HG03442 (cell line): Measurements from ENCODE around the gene ZNF600.
A peak's percentile ranks its signal among the peaks of the same experiment; 100 is the strongest.
"Not testable (repeated sequence)": the region's sequence is repeated elsewhere in the genome, so short reads cannot be mapped to it uniquely, and the experiment has no call there.

ENCODE experiments used
- ATAC-seq: cut with Tn5 transposase; IDR thresholded peaks from one replicate; pipeline ENCODE4 v1.9.1; 2021; ENCODE audit warnings: mild to moderate bottlenecking, moderate library complexity; ENCODE audit not compliant: unreplicated experiment

The ZNF600 gene

DNA sequence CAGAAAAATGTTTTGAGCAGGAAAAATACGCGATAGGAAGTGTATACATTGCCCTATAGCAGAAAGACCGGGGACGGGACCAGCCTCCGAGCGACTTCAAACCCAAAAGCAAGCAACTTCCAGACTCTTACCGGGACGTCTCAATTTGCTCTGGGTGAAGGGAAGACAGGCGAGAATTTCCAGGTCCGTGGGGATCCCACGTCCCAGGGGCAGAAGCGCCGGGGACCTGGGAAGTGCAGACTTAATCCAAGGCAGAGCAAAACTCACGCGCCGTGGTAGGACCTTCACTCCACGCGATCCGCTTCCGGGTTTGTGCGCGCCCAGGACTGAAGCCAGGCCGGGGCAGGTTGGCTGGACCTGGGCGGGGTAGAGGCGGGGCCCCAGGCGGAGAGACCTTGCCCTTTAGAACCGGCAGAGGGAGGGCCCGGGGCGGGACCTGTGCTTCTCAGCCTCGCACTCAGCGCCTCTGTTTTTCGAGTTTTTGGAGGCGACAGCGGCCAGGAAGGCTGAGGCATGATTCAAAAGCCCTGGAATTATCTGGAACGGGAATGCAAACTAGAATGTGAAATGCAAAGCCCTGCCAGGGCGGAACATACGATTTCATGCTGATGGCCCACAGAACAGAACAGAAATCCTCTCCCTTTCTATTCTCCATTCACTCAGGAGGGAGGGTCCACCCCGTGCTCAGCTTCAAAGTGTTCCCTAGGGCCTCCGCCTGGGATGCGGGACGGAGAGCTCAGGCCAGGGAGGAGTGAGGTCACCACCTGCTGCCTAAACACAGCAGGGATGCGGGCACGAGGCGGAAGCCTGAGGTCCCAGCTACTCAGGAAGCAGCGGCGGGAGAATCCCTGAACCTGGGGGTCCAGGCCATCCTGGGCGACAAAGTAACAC lies at the start of gene ZNF600:
Gene ZNF600 (minus strand): TSS at position 328 of the 891 bp plus-strand sequence. CDS start 7,903 bp downstream, outside the sequence.
- ATAC-seq, result peak; percentile 90

DNA sequence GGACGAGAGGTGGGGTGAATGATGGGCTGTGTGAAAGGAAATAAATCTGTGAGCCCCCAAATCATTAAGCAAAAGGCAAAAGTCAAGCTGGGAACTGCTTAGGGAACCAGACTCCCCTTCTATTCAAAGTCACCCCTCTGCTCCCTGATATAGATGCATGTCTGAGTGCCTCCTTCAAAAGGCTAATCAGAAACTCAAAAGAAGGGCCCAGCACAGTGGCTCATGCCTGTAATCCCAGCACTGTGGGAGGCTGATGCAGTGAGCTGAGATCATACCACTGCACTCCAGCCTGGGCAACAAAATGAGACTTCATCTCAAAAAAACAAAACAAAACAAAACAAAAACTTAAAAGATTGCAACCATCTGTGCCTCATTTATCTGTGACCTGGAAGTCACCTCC lies 47.7 kb upstream of the ZNF600 start:
- ATAC-seq, result not testable (repeated sequence)

DNA sequence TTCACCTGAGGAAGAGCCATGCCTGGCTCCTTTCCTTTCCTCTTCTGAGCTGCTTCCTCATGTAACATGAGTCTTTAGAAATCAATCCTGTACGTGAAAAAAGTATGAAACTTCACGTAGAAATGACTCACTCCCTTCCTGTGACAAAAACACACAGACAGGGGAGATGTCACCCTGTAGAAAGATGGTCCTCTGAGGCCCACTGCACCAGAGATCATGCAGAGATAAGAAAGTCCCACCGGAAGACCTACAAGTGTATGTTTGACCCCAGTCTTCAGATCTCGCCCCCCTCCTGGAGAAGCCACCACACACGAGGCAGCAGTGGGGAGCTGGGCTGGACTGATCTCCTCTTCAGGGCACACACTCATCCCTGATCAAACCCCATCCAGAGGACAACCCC lies 47.0 kb upstream of the ZNF600 start:
- not testable (repeated sequence) for ATAC-seq

DNA sequence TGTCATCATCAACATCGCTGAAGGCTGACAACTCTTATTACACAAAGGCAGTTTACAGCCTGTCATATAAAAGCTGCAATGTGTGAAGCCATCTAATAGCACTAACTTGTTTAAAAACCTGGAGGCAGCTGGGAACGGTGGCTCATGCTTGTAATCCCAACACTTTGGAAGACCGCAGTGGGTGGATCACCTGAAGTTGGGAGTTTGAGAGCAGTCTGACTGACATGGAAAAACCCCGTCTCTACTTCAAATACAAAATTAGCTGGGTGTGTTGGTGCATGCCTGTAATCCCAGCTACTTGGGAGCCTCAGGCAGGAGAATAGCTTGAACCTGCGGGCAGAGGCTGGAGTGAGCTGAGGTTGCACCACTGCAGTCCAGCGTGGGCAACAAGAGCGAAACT lies 43.3 kb upstream of the ZNF600 start:
- ATAC-seq, result not testable (repeated sequence)

DNA sequence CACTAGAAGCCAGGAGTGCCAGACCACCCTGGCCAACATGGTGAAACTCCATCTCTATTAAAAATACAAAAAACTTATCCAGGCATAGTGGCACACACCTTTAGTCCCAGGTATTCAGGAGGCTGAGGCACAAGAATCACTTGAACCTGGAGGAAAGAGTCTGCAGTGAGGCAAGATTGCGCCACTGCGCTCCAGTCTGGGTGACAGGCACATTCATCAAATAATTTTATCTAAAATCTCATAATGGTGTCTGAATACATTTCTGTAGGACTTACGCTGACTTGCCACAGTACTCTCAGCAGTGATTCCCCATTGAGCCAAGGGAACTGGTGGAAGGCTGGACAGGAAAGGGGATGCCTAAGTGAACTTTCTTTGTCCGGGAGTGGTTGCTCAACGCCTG lies 39.2 kb upstream of the ZNF600 start:
- ATAC-seq, result no peak

DNA sequence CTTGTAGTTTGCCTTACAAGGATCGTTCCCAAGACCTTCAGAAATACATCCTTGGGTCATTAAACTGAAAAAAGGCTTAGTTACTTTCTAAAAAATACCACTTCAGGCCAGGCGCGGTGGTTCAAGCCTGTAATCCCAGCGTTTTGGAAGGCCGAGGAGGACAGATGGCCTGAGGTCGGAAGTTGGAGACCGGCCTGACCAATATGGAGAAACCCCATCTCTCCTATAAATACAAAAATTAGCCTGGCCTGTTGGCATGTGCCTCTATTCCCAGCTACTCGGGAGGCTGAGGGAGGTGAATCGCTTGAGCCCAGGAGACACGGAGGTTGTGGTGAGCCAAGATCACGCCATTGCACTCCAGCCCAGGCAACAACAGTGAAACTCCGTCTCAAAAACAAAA lies 37.1 kb upstream of the ZNF600 start:
- no peak for ATAC-seq

DNA sequence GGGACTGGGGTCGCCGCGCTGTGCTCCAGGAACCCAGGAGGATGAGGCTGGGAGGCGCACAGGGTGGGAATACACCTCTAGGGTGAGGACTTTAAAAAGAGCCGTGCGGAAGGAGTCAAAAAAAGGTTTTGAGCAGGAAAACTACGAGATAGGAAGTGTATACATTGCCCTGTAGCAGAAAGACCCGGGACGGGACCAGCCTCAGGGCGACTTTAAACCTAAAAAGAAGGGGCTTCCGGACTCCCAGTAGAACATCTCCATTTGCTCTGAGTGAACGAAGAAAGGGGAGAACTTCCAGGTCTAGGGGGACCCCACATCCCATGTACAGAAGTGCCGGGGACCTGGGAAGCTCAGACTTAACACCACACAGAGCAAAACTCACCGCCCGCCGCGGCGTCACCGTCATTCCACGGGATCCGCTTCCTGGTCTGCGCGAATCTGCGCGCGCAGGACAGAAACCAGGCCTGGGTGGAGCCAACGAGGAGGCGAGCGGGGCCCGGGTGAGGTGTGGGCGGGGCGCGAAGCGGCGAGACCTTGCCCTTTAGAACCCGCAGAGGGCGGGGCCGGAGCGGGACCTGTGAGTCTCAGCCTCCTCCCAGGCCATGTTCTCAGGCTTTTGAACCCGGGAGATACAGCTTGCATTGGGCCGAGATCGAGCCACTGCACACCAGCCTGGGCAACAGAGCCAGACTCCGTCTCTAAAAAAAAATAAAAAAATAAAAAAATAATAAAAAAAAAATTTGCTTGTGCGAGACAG lies 34.8 kb upstream of the ZNF600 start, which contains the start of gene ZNF28:
Gene ZNF28 (minus strand): TSS at position 430 of the 757 bp plus-strand sequence. CDS start 3,675 bp downstream, outside the sequence.
- peak; percentile 99 for ATAC-seq

DNA sequence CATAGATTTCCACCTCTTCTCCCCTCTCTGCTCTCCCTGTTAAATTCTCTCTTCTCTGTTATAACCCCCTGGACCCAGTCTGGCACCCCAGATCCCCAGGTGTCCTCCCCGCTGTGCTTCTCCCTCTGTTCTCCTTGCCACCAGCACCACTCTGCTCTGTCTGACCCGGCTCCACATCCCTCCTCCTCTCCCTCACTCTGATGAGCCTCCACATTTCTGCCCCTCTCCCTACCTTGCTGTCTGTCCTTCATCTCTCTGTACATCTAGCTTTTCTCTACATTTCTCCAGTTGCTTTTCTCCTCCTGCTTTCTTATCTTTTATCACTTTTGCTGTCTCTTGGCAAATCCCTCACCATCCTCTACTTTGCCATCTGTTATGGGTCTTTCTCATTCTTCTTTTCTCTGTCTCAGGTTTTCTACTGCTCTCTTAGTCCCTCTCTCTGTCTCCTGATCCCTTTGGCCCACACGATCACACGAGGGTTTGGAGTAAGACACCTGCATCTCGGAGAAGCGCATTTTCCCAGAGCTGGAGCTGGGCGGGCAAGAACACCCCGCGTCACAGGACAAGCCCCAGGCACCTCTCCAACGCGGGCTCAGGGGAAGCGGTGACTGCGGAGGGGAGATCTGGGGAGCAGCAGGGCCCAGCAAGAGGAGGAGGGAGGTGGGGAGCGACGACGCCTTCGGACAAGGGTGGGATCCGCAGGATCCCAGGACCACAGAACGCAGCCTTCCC lies 34.0 kb upstream of the ZNF600 start:
- peak; percentile 20 for ATAC-seq

DNA sequence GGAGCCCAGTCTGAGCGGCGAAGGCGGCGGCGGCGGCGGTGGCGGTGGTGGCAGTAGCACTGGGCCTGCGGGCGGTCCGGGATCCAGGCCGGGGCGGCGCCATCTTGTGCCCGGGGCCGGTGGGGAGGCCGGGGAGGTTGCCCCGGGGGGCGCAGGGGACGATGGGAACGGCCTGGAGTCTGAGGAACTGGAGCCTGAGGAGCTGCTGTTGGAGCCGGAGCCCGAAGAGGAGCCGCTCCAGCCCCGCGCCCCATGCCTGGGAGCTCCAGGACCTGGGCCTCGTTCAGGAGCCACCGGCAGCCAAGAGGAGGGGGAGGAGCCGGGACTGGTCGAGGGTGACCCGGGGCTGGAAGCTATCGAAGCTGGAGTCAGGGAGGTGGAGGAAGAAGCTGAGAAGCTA lies 23.2 kb upstream of the ZNF600 start:
- no peak for ATAC-seq

DNA sequence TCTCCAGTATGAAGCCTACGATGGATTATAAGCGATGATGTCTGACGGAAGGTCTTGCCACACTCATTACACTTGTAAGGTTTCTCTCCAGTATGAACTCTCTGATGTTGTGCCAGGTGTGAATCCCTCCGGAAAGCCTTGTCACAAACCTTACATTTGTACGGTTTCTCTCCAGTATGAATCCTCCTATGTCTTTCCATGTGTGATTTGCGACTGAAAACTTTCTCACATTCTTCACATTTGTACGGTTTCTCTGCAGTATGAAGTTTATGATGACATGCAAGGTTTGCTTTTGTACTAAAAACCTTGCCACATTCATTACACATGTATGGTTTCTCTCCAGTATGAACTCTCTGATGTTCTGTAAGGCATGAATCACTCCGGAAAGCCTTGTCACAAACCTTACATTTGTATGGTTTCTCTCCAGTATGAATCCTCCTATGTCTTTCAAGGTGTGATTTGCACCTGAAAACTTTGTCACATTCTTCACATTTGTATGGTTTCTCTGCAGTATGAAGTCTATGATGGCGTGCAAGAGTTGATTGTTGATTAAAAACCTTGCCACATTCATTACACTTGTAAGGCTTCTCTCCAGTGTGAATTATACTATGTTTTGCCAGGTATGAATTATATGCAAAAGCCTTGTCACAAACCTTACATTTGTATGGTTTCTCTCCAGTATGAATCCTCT lies 13.5 kb upstream of the ZNF600 start:
- ATAC-seq, result not testable (repeated sequence)

DNA sequence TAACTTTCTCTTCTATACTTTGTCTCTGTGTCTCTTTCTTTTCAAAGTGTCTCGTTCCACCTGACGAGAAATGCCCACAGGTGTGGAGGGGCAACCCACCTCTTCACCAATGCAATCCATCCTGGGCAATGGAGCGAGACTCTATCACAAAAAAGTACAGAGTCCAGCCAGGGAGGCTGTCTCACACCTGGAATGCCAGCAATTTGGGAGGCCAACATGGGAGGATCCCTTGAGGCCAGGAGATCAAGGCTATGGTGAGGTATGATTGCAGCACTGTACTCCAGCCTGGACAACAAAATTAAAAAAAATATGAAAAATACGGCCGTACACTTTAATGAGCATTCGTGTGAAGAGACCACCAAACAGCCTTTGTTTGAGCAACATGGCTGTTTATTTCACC lies 2.8 kb upstream of the ZNF600 start:
- no peak for ATAC-seq

DNA sequence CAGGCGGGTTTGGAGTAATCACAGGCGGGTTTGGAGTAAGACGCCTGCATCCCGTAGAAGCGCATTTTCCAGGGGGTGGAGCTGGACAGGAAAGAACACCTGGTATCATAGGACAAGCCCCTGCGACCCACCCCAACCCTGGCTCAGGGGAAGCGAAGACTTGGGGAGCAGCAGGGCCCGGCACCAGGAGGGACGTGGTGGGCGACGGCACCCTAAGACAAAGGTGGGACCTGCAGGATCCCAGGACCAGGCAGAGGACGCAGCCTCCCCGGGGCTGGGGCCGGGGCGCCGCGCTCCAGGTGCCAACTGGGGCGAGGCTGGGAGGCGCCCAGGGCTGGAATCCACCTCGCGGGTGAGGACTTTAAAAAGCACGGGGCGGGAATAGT lies 520 bp downstream of the ZNF600 start:
- peak; percentile 34 for ATAC-seq

DNA sequence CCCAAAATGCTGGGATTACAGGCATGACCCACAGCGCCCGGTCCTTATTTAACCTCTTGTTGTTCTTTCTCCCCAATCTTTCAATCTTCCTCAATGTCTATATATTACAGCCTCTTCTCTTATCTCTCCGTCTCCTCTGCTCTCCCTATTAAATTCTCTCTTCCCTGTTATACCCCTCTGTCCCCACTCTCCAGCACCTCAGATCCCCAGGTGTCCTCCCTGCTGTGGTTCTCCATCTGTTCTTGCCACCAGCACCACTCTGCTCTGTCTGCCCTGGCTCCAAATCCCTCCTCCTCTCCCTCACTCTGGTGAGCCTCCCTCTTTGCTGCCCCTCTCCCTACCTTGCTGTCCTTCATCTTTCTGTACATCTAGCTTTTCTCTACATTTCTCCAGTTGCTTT lies 1.1 kb downstream of the ZNF600 start:
- no peak for ATAC-seq

DNA sequence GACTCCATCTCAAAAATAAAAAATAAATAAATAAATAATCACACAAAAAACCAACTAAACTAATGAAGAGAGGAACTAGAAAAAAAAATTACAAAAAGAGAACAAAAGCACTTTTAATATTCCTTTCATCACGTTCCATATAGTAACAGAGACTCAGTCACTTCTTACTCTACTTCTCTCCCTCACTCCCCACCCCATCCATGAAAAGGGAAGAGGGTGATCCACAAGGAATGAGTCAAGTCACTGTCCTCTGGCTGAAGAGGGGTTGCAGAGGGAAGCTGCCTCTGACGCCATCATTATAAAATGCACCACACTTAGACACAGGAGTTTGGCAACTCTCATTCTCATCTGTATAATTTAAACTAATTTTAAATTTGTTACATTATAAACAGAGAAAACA lies 3.7 kb downstream of the ZNF600 start:
- not testable (repeated sequence) for ATAC-seq

DNA sequence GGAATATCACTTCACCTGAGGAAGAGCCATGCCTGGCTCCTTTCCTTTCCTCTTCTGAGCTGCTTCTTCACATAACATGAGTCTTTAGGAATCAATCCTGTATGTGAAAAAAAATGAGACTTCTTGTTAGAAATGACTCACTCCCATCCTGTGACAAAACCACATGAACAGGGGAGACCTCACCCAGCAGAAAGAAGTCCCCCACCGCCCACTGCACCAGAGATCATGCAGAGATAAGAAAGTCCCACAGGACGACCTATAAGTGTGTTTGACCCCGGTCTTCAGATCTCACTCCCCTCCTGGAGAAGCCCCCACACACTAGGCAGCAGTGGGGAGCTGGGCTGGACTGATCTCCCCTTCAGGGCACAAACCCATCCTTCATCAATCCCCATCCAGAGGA lies 7.8 kb downstream of the ZNF600 start:
- ATAC-seq, result no peak

DNA sequence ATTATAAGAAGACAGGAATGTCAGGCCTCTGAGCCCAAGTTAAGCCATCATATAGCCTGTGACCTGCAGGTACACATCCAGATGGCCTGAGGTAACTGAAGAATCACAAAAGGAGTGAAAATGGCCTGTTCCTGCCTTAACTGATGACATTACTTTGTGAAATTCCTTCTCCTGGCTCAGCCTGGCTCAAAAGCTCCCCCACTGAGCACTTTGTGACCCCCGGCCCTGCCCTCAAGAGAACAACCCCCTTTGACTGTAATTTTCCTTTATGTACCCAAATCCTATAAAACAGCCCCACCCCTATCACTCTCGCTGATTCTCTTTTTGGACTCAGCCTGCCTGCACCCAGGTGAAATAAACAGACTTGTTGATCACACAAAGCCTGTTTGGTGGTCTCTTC lies 30.1 kb downstream of the ZNF600 start:
- not testable (repeated sequence) for ATAC-seq

DNA sequence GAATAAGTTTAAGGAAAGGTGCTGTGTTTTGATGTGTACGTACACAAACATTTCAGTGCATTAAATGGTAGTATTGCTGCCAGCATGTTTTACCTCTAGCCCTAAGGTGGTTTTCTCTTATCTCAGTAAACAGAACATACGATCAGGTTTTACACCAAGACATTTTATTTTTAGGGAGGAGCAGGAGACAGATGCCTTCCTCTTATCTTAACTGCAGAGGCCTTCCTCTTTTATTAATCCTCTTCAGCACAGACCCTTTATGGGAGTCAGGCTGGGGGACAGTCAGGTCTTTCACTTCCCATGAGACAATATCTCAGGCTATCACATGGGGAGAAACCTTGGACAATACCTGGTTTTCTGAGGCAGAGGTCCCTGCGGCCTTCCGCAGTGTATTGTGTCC lies 36.8 kb downstream of the ZNF600 start:
- no peak for ATAC-seq

DNA sequence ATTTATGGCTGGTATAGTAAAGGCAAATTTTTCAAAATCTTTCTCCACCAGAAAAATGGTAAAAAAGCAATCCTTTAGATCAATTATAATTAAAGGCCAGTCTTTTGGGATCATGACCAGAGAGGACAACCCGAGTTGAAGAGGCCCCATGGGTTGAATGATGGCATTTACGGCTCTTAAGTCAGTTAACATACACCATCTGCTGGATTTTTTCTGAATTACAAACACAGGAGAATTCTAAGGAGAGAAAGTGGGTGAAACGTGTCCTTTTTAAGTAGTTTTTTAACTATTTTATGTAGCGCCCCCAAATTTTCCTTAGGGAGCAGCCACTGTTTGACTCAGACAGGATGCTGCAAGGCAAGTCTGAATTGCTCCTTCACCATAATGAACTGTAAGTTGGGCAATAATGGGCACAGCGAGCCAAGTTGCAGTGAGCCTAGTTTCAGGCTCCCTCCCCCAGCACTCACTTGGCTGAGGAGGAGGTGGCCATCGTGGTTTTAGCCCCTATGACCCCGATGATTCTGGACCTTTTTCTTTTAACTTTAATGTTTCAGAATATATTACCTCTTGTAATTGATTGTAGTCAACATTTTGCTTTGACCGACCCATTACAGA lies 38.1 kb downstream of the ZNF600 start:
- no peak for ATAC-seq

DNA sequence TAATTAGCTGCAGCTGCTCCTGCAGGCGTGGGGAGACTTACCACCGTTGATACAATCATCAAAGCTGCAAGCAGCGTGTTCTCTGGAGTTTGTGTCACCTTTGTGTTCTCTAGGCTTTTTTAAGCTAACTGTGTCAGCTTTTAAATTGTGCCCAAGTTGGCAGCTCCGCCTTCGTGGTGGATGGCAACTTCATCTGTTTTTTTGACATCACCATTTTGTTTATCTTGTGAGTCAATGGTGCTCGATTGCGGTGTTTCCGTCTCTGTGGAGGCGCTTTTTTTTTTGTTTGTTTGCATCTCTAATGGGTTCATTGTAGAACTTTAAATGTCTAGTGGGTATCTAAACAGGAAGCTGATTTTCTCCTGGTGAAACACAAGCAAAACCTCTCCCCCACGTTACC lies 40.7 kb downstream of the ZNF600 start:
- not testable (repeated sequence) for ATAC-seq

DNA sequence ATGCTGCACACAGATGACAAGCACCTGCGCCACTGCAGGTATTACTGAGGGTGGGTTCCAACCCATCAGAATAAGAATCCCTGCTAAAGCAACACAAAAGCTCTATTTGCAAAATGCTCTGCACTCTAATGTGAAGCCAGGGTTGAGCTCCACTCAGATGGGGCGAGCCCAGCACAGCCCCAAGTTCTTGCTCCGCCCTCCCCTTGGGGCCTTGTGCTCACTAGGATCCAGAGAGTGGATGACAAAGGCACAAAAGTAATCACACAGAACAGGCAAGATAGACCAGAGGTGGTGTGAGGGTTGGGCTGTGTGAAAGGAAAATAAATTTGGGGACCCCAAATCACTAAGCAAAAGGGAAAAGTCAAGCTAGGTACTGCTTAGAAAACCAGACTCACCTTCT lies 43.5 kb downstream of the ZNF600 start:
- no peak for ATAC-seq
